GM12878 (cell line): Measurements from ENCODE around the gene DNAAF2. TPM values are rescaled to one million over a fixed set of nuclear protein-coding genes. Genes with fewer than 3 reads are reported as not detected.

Experiments used
- DPF2 ChIP-seq: fragments of 450-650 bp; IDR thresholded peaks from 2 replicates; pipeline ENCODE4 v1.6.1; 2017; ENCODE audit warnings: mild to moderate bottlenecking
- EP300 ChIP-seq, 2 experiments: fragments of 150-350 bp in 1 of 2; IDR thresholded peaks; 2 replicates each; pipeline ENCODE4 v1.6.1; 2011 to 2012; ENCODE audit warnings: low read depth in 2 of 2, low read length in 2 of 2, borderline replicate concordance in 1 of 2, improper control_type of control experiment in 1 of 2, inconsistent platforms in 1 of 2; ENCODE audit not compliant: control insufficient read depth in 1 of 2
- FOS ChIP-seq: IDR thresholded peaks from 3 replicates; pipeline ENCODE4 v1.6.1; 2011; ENCODE audit warnings: borderline replicate concordance; ENCODE audit not compliant: insufficient read length; ENCODE audit errors: extremely low read depth
- FOXK2 ChIP-seq: fragments of 450-650 bp; IDR thresholded peaks from 2 replicates; pipeline ENCODE4 v1.6.1; 2017; ENCODE audit warnings: mild to moderate bottlenecking, moderate library complexity
- HDGF ChIP-seq: fragments of 450-650 bp; IDR thresholded peaks from 2 replicates; pipeline ENCODE4 v1.6.1; 2016; ENCODE audit warnings: antibody characterized with exemption
- IKZF2 ChIP-seq, 2 experiments: fragments of 450-650 bp; IDR thresholded peaks; 2 replicates each; pipeline ENCODE4 v1.6.1; 2017; ENCODE audit warnings: mild to moderate bottlenecking in 2 of 2, moderate library complexity in 2 of 2
- JUNB ChIP-seq: IDR thresholded peaks from 2 replicates; pipeline ENCODE4 v1.6.1; 2016; ENCODE audit warnings: antibody characterized with exemption, mild to moderate bottlenecking
- LARP7 ChIP-seq: fragments of 450-650 bp; IDR thresholded peaks from 2 replicates; pipeline ENCODE4 v1.6.1; 2017; ENCODE audit warnings: mild to moderate bottlenecking
- MTA3 ChIP-seq: IDR thresholded peaks from 2 replicates; pipeline ENCODE4 v1.6.1; 2012; ENCODE audit warnings: low read length, inconsistent platforms, borderline replicate concordance
- MXI1 ChIP-seq: fragments of 150-350 bp; IDR thresholded peaks from 2 replicates; pipeline ENCODE4 v1.6.1; 2011; ENCODE audit warnings: low read depth, mild to moderate bottlenecking, inconsistent platforms, low read length, improper control_type of control experiment
- RAD21 ChIP-seq: IDR thresholded peaks from 2 replicates; pipeline ENCODE4 v1.6.1; 2011; ENCODE audit warnings: mild to moderate bottlenecking, low read depth, low read length, moderate library complexity; ENCODE audit not compliant: insufficient read depth
- RBBP5 ChIP-seq: fragments of 200-600 bp; sonication (generic); conservative IDR thresholded peaks from 2 replicates; pipeline ENCODE4 v1.6.1; 2016
- SIX5 ChIP-seq: IDR thresholded peaks from 2 replicates; pipeline ENCODE4 v1.6.1; 2011; ENCODE audit warnings: mild to moderate bottlenecking, low read depth, low read length, moderate library complexity; ENCODE audit not compliant: severe bottlenecking
- SMAD1 ChIP-seq: fragments of 450-650 bp; IDR thresholded peaks from 2 replicates; pipeline ENCODE4 v1.6.1; 2018; ENCODE audit warnings: mild to moderate bottlenecking, low read depth; ENCODE audit not compliant: partially characterized antibody
- SMARCA5 ChIP-seq: fragments of 450-650 bp; IDR thresholded peaks from 2 replicates; pipeline ENCODE4 v1.6.1; 2017; ENCODE audit warnings: mild to moderate bottlenecking
- SPI1 ChIP-seq: IDR thresholded peaks from 2 replicates; pipeline ENCODE4 v1.6.1; 2011; ENCODE audit warnings: low read depth, mild to moderate bottlenecking, low read length, moderate library complexity, borderline replicate concordance; ENCODE audit not compliant: insufficient read depth
- WRNIP1 ChIP-seq: IDR thresholded peaks from 2 replicates; pipeline ENCODE4 v1.6.1; 2011; ENCODE audit warnings: low read depth, low read length, improper control_type of control experiment, borderline replicate concordance
- ZBED1 ChIP-seq: IDR thresholded peaks from 2 replicates; pipeline ENCODE4 v1.6.1; 2016; ENCODE audit warnings: borderline replicate concordance
- ZNF217 ChIP-seq: fragments of 450-650 bp; IDR thresholded peaks from 2 replicates; pipeline ENCODE4 v1.6.1; 2017; ENCODE audit warnings: antibody characterized with exemption, mild to moderate bottlenecking
- ZNF384 ChIP-seq: IDR thresholded peaks from 2 replicates; pipeline ENCODE4 v1.6.1; 2012; ENCODE audit warnings: low read depth, mild to moderate bottlenecking, low read length, improper control_type of control experiment, borderline replicate concordance
- ZNF622 ChIP-seq: fragments of 450-650 bp; IDR thresholded peaks from 2 replicates; pipeline ENCODE4 v1.6.1; 2017; ENCODE audit warnings: mild to moderate bottlenecking, inconsistent platforms
- polyA plus RNA-seq, 11 experiments: library from polyadenylated mRNA; depleted of rRNA in 4 of 11; unstranded in 6 of 11; stranded (reverse) in 5 of 11; fragments of >200 nt; fragmentation: Nextera tagmentation in 4 of 11; fragmentation: Illumina TruSeq in 1 of 11; extraction: Ambion mirVana in 4 of 11; extraction: Trizol in 1 of 11; gene quantifications; 1 replicate in 1 of 11; 2 replicates in 10 of 11; pipeline versions ENCODE4 v1.2.1 to v1.2.3, GENCODE V29; 2011 to 2016; ENCODE audit warnings: inconsistent platforms in 2 of 11, missing spikeins in 2 of 11, low read depth in 1 of 11
- total RNA-seq, 4 experiments: library from RNA; depleted of rRNA in 3 of 4; stranded (reverse); fragments of >200 nt in 3 of 4; fragmentation: Illumina TruSeq in 1 of 4; extraction: Trizol in 1 of 4; gene quantifications; 2 replicates each; pipeline versions ENCODE4 v1.2.1 to v1.2.3, GENCODE V29; 2013 to 2021
- TF ChIP-seq, protein P1 (sequence below): fragments of 450-650 bp; IDR thresholded peaks from 2 replicates; pipeline ENCODE4 v1.6.1; 2017; ENCODE audit warnings: antibody characterized with exemption, mild to moderate bottlenecking, moderate library complexity
- TF ChIP-seq, protein P2 (sequence below): fragments of 450-650 bp; IDR thresholded peaks from 2 replicates; pipeline ENCODE4 v1.6.1; 2014; ENCODE audit warnings: mild to moderate bottlenecking
- TF ChIP-seq, protein P3 (sequence below), 3 experiments: IDR thresholded peaks in 2 of 3; conservative IDR thresholded peaks in 1 of 3; 2 replicates each; pipeline ENCODE4 v1.5.1; 2011; ENCODE audit warnings: low read depth in 3 of 3, low read length in 3 of 3, mild to moderate bottlenecking in 3 of 3, control low read depth in 2 of 3, moderate library complexity in 2 of 3, inconsistent platforms in 1 of 3, mixed read lengths in 1 of 3; ENCODE audit not compliant: control insufficient read depth in 2 of 3, insufficient read depth in 1 of 3; ENCODE audit errors: extremely low read depth in 1 of 3
- TF ChIP-seq, protein P4 (sequence below): fragments of 450-650 bp; IDR thresholded peaks from 2 replicates; pipeline ENCODE4 v1.6.1; 2016; ENCODE audit warnings: mild to moderate bottlenecking

The DNAAF2 gene
- total and polyA plus RNA-seq, 10 of the 15 experiments (the other 5 are each of a cell fraction or from before 2014, with no cell fraction given): 5.7 to 24.7 (median 10.8) TPM

DNA sequence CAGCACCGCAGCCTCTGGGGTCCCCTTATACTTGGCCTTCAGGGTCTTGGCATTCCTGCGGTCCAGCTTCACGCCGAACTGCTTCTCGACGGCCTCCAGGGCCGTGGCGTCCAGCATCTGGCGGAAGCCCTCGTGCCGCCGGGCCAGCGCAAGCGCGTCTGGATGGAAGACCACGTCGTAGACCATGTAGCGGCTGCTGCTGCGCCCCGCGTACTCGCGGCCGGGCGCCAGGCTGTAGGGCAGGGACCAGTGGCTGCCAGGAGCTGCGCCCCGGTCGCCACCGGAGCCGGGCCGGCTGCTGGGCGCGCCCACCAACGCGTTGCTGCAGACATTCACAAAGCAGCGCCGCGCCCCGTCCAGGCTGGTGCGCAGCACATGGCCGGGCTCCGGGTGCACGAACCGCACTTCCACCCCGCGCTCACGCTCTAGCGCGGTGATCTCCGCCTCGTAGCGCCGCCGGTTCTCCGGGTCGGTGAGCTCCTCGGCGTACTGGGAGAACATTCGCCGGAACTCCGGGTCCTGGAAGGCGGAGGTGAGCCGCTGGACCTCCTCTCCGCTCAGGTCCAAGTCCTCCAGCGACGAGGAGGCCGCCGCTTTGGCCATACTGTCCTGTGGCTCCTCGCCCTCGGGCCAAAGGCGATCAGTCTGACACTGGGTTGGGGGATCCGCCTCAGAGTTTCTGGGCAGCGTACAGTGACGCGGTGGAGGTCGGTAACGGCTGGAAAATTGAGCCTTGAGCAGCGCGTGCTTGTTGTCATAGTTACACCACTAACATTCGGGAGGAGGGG is at the start of gene DNAAF2 (continued):
- TF ChIP-seq, protein P1, sequence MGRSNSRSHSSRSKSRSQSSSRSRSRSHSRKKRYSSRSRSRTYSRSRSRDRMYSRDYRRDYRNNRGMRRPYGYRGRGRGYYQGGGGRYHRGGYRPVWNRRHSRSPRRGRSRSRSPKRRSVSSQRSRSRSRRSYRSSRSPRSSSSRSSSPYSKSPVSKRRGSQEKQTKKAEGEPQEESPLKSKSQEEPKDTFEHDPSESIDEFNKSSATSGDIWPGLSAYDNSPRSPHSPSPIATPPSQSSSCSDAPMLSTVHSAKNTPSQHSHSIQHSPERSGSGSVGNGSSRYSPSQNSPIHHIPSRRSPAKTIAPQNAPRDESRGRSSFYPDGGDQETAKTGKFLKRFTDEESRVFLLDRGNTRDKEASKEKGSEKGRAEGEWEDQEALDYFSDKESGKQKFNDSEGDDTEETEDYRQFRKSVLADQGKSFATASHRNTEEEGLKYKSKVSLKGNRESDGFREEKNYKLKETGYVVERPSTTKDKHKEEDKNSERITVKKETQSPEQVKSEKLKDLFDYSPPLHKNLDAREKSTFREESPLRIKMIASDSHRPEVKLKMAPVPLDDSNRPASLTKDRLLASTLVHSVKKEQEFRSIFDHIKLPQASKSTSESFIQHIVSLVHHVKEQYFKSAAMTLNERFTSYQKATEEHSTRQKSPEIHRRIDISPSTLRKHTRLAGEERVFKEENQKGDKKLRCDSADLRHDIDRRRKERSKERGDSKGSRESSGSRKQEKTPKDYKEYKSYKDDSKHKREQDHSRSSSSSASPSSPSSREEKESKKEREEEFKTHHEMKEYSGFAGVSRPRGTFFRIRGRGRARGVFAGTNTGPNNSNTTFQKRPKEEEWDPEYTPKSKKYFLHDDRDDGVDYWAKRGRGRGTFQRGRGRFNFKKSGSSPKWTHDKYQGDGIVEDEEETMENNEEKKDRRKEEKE: no peak
- TF ChIP-seq ZNF217 (no peak), FOXK2 (no peak), SIX5 (no peak), ZNF622 (no peak), MXI1 (peak; percentile 92), SPI1 (no peak), DPF2 (peak; percentile 13; the same call in 1 of the 2 replicates), RAD21 (no peak), IKZF2 (IDR thresholded peaks at IDR 0.05) (no peak; a peak in 1 of 4 replicates), ZNF384 (no peak), SMARCA5 (no peak), FOS (no peak), EP300 (IDR thresholded peaks at IDR 0.05; ENCODE audit: borderline replicate concordance in 1 of 2, control insufficient read depth in 1 of 2, low read depth in 2 of 2, low read length in 2 of 2) (no peak), WRNIP1 (no peak), LARP7 (peak; percentile 59), RBBP5 (no peak), HDGF (peak; percentile 88), ZBED1 (no peak), JUNB (no peak), SMAD1 (no peak), MTA3 (no peak)
- TF ChIP-seq, protein P2, sequence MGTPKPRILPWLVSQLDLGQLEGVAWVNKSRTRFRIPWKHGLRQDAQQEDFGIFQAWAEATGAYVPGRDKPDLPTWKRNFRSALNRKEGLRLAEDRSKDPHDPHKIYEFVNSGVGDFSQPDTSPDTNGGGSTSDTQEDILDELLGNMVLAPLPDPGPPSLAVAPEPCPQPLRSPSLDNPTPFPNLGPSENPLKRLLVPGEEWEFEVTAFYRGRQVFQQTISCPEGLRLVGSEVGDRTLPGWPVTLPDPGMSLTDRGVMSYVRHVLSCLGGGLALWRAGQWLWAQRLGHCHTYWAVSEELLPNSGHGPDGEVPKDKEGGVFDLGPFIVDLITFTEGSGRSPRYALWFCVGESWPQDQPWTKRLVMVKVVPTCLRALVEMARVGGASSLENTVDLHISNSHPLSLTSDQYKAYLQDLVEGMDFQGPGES: no peak
- TF ChIP-seq, protein P3, sequence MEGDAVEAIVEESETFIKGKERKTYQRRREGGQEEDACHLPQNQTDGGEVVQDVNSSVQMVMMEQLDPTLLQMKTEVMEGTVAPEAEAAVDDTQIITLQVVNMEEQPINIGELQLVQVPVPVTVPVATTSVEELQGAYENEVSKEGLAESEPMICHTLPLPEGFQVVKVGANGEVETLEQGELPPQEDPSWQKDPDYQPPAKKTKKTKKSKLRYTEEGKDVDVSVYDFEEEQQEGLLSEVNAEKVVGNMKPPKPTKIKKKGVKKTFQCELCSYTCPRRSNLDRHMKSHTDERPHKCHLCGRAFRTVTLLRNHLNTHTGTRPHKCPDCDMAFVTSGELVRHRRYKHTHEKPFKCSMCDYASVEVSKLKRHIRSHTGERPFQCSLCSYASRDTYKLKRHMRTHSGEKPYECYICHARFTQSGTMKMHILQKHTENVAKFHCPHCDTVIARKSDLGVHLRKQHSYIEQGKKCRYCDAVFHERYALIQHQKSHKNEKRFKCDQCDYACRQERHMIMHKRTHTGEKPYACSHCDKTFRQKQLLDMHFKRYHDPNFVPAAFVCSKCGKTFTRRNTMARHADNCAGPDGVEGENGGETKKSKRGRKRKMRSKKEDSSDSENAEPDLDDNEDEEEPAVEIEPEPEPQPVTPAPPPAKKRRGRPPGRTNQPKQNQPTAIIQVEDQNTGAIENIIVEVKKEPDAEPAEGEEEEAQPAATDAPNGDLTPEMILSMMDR (IDR thresholded peaks at IDR 0.05 in 2 of 3, conservative IDR thresholded peaks at IDR 0.05 in 1 of 3; ENCODE audit: control insufficient read depth in 2 of 3, extremely low read depth in 1 of 3, insufficient read depth in 1 of 3, low read depth in 3 of 3, low read length in 3 of 3): no peak
- TF ChIP-seq, protein P4, sequence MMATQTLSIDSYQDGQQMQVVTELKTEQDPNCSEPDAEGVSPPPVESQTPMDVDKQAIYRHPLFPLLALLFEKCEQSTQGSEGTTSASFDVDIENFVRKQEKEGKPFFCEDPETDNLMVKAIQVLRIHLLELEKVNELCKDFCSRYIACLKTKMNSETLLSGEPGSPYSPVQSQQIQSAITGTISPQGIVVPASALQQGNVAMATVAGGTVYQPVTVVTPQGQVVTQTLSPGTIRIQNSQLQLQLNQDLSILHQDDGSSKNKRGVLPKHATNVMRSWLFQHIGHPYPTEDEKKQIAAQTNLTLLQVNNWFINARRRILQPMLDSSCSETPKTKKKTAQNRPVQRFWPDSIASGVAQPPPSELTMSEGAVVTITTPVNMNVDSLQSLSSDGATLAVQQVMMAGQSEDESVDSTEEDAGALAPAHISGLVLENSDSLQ: no peak
